Measurements from ENCODE around the gene HSDL2.
"Not testable (repeated sequence)": the region's sequence is repeated elsewhere in the genome, so short reads cannot be mapped to it uniquely, and the experiment has no call there.

The HSDL2 gene

GRCh38 chr9:112401175-112401815, 21.4 kb downstream of the HSDL2 start:
- no peak for DNase-seq

DNA sequence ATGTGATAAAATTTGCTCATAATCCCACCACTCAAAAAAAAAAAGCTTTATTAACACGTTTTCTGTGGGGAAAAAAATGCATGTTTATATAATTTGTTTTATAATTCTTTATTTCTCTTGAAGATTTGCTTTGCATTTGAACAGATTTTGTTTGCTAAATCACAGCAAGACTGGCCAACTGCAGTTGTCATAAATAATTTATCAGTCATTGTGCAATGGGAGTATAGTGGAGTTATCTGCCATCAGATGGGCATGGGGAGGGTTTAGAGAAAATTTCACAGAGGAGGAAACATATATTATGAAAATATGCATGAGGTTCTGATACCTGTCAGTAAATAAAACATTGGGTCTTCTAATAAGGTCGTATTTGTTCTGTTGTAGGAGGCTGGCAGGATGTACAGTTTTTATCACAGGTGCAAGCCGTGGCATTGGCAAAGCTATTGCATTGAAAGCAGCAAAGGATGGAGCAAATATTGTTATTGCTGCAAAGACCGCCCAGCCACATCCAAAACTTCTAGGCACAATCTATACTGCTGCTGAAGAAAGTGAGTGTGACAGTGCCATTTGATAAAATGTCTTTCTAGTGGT, 23.8 kb downstream of the HSDL2 start:
- no peak for DNase-seq

GRCh38 chr9:112404508-112404932, 24.6 kb downstream of the HSDL2 start:
- no peak for DNase-seq

GRCh38 chr9:112408275-112408674, 28.4 kb downstream of the HSDL2 start:
- DNase-seq = no peak

DNA sequence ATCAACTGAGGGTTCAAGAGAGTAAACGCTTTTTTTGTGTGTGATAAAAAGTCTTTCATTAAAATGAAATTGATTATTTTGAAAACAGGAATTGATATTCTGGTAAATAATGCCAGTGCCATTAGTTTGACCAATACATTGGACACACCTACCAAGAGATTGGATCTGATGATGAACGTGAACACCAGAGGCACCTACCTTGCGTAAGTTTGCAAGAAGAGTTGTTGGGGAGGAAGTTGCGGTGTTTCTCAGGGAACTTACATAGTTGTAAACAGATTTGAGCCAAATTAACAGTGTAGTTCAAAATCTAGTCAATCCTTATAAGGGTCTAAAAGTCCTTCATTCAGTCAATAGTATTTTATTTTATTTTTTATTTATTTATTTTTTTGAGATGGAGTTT, 28.9 kb downstream of the HSDL2 start:
- DNase-seq = no peak

DNA sequence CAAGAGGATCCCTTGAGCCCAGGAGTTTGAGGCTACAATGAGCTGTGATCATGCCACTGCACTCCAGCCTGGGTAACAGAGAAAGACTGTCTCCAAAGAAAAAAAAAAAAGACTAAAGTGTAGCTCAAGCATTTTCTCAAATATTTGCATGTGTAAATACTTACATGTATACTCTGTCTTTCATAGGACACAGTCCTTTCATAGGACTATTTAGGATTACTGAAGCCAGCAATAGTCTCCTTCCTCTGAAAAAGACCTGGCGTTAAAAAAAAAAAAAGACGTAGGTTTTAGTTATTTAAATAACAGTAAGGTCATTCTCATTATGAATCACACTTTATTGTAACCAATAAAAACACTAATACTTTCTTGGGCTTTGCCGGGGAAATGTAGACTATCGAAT, 29.9 kb downstream of the HSDL2 start:
- peak; percentile 68 for DNase-seq

GRCh38 chr9:112411626-112412027, 31.7 kb downstream of the HSDL2 start:
- no peak for DNase-seq

GRCh38 chr9:112413728-112414127, 33.8 kb downstream of the HSDL2 start:
- not testable (repeated sequence) for DNase-seq

- DNase-seq = no peak
These were observed 40.3 kb downstream of the HSDL2 start for GRCh38 chr9:112420208-112420607.

DNA sequence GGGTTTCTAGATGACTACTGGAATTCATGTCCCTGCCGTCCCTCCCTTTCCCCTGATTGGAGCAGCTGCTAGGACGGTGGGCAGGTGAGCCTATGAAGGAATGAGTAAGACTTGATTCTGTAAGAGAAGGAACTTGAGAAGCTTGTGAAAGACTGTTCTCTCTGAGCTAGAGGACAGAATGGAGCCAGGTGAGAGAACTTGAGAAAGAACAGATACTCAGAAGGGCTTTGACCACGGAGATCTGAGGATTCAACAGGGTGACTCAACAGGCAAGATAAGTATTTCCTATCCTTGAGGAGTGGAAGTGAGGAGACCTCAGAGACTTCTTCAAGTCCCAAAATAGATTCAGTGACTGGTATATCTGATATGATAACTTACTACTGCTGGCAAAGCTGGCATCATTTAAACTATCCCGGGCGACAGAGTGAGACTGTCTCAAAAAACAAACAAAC, 41.9 kb downstream of the HSDL2 start:
- DNase-seq = no peak

GRCh38 chr9:112422417-112423148, 42.7 kb downstream of the HSDL2 start:
- no peak for DNase-seq

DNA sequence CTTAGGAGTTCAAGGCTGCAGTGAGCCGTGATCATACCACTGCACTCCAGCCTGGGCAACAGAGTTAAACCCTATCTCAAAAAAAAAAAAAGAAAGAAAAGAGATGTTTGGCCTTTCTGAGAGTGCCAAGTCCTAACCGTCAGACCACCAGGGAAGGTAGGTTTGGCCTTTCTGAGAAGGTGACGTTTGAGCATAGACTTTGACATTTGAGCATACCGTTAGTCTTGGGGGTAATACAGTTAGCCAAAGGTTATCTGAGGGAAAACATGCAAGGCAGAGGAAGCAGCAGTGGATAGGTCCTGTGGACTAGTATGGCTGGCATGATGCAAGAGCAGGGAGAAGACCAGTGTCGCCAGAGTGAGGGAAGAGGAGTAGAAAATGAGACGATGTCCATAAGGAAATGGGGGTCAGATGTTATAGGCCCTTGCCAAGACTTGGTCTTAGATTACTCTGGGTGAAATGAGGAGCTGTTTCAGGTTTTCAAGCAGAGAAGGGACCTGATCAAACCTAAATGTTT, 50.2 kb downstream of the HSDL2 start:
- no peak for DNase-seq

DNA sequence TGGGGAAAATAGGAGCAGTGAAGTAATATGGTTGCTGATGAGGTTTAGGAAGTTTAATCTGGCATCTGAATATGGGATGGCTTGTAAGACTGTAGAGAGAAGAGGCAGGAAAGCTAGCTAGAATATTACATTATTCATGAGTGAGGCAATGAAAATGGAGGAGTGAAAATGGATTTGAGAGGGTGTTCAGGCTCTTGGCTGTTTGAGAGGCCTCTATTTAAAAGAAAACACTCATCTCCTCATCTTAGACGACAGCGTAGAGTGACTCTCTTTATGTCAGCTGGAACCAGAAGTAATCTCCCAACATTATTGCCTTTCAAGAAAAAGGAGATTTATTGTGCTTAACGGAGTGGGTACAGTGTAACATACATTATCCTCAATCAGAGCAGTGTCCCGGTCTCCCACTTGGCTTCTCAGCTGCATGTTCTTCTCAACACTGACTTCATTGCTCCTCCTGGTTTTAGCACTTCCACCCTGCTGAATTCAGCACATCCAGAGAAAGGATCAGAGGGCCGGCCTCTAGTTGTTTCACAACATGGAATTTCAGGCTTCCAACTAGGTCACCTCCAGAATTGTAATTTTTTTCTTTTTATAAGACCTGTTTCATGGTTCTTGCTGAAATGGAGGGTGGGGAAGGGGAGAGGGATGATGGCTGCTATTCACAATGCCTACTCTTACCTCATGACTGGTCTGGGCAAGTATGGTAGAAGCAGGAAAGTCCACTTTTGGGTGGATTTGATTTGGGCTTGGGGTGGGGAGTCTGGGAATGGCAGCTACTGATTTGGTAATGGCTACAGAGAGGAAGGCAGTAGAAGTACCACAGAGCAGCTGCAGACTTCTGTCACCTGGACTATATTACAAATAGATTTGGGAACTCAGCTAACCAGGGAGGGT, 53.8 kb downstream of the HSDL2 start:
- DNase-seq = no peak

DNA sequence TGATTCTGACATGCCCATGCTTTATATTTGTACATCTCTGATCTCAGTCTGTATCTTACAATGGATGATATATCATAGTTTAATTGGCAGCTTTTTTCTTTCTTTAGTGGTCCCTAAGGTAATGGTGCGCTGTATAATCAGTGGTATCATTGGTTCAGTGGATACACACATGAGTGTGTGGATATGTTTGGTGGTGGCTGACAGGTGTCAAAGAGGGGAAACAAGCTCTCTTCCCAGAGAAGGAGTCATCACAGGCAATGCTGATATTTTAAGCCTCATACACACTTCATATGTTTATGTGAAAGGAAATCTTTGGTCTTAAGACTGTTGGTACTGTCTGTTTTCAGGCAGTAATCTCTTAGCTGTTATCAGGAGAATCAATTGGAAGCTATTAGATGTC, 54.6 kb downstream of the HSDL2 start:
- DNase-seq = no peak

GRCh38 chr9:112437406-112437805, 57.5 kb downstream of the HSDL2 start:
- DNase-seq = no peak

DNA sequence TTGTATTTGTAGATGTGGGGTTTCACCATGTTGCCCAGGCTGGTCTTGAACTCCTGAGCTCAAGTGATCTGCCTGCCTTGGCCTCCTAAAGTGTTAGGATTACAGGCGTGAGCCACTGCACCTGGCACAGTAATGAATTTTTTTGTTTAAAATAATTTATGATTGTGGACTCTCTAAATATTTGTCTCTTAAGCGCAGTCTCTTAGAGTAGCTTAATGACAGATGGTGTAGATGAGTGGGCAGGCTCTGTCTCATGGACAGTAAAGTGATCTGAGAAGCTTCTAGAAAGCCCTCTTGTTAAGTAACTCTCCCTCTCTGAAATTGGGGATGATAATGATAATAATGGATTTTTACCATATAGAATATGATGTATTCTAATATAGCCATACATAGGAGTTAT, 59.3 kb downstream of the HSDL2 start:
- DNase-seq = no peak

DNA sequence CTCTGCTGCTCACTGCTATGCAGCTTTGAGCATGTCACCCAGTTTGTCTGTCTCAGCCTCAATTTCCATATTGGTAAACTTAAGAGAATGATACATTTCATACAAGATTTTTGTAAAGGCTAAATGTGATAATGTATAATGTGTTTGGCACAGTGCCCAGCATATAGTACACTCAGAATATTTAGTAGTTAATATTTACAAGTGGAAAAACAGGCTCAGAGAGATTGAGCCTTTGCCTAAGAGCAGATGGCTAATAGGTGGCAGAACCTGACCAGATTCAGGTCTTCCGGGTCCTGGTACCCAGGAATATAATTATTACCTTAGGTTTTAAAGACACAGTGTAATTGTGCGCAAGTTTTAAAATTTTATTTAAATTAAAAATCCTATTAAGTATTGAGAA, 59.9 kb downstream of the HSDL2 start:
- no peak for DNase-seq

DNA sequence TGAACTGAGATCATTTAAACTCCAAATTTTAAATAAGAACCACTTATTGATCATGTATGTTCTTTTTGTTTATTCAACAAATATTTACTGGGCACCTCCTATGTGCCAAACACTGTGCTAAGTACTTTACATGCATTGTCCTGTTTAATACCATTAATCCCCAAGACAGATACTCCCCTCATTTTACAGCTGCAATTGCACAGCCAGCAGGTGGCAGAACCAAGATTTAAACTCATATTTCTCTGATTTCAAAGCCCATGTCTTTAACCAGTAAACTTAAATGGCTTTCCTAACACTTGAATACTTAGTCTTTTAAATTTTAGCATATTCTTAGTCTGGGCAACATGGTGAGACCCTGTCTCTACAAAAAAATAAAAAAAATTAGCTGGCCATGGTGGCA, 63.3 kb downstream of the HSDL2 start:
- DNase-seq = no peak

DNA sequence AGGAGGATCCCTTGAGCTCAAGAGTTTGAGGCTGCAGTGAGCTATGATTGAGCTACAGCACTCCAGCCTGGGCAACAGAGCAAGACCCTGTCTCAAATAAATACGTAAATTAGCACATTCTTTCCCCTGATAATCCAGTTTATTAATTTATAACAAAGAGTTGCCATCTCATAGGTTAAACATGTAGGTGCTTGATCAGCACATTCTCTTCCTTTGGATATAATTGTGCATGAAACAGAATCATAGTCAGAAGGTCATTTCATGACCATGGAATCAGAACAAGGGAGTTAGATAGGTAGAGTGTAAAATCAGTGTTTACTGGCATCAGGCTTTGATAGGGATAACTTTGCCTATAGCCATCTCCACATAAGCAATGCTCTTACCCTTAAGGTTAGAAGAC, 63.7 kb downstream of the HSDL2 start:
- no peak for DNase-seq

DNA sequence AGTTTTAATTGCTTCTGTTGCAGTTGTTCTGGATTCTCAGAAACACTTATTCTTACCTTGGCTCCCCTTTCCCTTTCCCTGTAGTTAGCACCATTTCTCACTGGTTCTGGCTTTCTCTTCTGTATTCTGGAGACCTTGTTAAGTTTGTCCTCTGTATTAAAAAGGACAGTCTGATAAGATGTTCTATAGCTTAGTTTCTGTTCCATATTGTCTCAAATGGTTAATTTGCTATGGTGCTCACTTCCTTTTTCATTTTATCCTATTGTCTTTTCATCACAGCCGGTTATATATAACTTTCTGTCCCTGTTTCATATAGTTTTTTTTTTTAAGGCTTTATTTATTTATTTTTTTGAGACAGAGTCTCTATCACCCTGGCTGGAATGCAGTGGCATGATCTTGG, 65.3 kb downstream of the HSDL2 start:
- no peak for DNase-seq

GRCh38 chr9:112446080-112446479, 66.2 kb downstream of the HSDL2 start:
- DNase-seq = no peak

DNA sequence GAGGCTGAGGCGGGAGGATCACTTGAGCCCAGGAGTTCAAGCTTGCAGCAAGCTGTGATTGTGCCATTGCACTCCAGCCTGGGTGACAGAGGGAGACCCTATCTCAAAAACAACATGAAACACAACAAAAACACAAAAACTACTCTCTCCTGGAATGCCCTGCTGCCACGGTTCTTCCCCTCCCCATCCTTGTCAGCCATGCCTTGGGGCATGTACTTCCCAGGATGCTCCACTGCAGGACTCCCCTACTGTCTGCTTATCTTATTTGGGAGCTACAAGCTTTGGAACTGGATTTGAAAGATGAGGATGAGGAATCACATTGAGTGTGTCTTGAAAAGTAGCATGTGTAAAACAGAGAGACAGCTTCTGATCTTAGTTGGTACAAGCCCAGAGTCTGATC, 66.6 kb downstream of the HSDL2 start:
- no peak for DNase-seq

DNA sequence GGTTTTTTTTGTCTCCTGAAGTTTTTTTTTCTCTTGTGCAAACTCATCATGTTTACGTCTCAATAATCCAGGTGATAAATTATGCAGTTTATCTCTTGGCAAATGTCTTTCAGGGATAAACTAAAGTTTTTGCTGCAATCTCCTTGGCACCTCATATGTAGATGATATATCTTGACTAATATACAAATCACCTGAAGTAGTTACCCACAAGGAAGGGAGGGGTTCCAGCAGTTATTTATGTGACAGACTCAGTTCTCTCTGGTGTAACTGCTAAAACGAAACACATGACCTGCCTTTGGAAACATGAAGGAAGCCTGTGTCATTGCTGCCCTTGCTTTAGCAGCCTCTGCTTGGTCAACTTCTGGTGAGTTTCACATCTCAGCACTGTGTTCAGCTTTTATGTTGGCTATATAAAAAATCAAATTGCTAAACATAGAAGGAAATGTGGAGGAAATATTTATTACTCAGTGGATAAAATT, 67.4 kb downstream of the HSDL2 start:
- no peak for DNase-seq

Measured in NCI-H526 treated with DMSO at 0.1 percent for 48 hours (cell line).